Activated T-cell treated with anti-CD3 and anti-CD28 coated beads, Interleukin-2, amount 50 U/mL, for 48 hours (primary cell): ENCODE measurements around the gene NEK5.

Source experiments
- DNase-seq, 2 experiments: peaks; one replicate each; pipeline ENCODE4 v3.0.0-alpha.2; 2020

The NEK5 gene

GRCh38 chr13:52006523-52007245 is 122.2 kb downstream of the NEK5 start:
- no peak for DNase-seq

GRCh38 chr13:52005841-52006522 is 122.9 kb downstream of the NEK5 start:
- DNase-seq = no peak

DNA sequence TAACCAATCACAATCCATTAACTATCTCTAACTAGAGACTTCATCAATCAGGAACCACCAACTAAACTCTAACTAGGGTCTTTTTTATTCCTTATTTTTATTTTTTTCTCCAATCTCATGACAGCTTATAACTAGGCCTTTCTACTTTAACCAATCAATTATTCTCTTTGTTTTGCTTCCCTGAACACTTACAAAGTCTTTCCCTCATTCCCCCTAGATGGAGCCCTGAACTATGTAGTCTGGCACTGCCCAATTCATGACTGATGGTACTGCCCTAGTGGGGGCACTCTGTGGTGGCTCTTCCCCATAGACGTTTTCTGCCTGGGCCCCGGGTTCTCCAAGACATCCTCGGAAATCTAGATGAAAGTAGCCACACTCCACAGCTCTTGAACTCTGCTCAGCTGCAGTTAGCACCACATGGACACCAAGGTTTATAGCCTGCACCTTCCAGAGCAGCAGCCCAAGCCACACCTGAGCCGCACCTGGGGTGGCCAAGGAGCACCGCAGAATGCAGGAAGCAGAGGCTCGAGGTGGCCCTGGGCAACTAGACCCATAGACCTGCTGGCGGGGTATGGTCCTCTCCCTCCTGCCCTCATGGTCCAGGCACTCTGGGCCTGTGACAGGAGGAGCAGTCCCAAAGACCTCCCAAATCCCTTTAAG is 124.2 kb downstream of the NEK5 start:
- DNase-seq = no peak

- DNase-seq = no peak
Observed at GRCh38 chr13:52003541-52003940, 125.3 kb downstream of the NEK5 start.

DNA sequence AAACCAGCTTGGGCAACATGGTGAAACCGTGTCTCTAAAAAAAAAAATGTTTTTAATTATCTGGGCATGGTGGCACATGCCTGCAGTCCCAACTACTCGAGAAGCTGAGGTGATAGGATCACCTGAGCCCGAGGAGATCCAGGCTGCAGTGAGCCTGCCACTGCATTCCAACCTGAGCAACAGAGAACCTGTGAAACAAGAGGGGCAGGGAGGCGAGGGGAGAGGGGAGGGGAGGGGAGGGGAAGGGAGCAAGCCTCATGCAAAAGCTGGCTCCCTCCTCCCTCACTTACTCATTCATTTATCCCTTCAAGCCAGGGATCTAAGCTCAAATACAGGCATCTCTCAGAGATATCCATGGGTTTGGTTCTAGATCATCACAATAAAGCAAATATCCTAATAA is 126.5 kb downstream of the NEK5 start:
- no peak for DNase-seq

DNA sequence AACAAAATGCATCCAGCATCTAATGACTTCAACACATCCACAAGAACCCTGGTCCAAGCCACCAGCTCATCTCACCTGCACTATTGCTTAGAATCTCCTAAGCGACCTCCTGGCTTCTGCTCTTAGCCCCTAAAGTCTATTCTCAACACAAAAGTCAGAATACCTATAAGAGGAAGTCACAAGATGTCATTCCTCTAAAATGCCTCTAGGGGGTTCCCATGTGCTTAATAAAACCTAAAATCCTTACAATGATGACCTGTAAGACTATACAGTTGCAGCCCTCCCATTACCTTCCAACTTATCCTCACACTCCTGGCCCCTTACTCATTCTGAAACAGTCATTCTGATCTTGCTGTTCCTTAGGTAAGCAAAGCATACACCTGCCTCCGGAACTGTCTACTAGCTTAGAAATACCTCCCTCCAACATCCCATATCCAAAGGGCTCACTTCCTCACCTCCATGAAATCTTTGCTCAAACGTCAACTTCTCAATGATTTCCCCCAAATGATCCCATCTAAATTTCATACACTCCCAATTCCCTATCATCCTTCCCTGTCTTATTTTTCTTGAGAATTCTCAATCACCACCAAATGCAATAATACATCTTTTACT is 127.6 kb downstream of the NEK5 start:
- DNase-seq = no peak

GRCh38 chr13:51999921-52000320 is 129.0 kb downstream of the NEK5 start:
- DNase-seq = no peak

DNA sequence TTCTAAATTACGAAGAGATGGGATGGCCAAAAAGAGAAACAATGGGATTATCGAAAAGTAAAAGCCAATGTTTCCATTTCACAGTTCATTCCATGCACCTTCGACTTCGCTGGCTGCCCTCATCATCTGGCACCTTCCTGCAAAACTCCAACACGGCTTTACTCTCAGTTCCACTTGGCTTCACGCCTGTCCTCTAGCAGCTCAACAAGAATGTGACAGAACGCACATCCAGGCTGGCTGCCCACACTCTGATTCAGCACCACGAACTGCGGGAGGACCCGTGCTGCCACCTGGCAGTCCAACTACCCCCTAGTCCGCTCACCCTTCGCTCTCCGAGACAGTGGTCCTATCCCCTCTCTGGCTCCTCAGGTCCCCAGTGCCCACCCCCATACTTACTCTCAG is 129.4 kb downstream of the NEK5 start:
- no peak for DNase-seq

- DNase-seq = no peak
Observed at GRCh38 chr13:51998723-51999509, 130.0 kb downstream of the NEK5 start.

- no peak for DNase-seq
Observed at GRCh38 chr13:51997641-51998330, 131.1 kb downstream of the NEK5 start.

DNA sequence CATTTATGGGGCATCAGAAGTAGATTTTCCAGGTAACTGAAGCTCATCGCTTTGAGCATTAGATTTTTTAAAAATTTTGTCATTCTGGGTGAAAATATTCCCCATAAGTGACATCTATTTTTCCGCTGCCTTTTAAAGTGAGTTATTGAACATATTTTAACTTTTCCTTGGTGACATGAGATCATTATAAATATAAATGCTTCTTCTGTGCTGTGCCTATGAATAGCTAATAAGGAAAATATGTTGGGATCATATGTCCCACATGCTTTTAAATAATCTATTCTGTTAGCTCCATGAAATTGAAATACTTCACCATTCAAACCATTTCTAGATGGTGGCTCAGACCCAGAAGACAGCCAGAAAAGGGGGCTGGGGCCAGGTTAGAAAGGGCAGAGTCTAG is 131.7 kb downstream of the NEK5 start:
- DNase-seq = no peak

DNA sequence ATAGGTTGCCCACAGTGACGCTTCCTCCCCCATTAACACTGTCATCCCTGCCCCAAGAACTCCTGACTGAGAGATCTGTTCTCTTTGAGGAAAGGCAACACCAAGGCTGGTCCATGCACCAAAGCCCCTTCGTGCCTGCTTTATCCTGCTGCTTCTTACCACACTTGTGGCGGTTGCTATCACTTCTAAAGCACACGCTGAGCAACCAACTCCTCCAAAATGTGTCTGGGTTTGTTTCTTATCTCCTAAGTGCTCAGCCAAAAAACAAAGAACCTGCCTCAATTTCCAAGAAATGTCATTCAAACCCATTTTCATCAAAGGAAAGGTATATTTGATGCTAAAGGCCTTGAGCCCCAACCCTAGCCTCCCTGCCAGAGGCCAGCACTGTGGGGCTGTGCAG is 132.2 kb downstream of the NEK5 start:
- no peak for DNase-seq

DNA sequence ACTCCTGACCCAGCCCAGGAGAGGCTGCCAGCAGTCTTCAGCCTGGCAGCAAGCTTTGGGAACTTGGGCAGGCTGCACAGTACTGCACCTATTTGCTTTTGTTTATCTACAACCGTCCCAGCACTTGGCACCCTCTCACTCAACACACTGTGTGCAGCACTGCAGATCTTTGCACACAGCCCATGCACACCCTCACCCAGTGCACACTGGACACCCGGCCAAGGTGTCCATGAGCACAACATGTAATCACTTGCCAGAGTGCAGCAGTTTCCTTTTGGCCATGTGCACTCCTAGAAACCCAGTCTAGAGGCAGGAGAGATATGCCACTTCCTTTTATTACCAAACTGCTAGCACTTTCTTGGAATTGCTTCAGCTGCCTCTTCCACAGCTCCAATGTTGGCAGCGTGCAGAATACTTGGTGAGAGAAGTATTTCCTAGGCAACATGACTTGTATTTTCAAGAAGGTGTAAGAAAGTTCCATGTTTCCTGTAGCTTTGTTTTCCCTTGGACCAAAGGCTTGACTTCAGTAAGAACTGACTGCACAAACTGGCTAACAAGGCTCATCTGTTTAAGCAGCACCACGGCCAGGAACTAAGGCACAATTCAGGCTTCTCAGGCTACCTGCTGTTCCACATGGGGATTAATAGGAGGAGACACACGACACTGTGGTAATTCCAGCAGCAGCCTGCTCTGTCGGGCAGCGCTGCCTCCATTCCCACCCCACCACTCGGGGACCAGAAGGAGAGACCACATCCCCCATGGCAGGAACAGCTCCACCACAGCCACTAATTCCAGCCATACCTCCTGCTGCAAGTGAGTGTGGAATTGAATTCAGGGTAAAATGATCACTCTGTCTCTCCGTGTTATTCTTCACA is 133.0 kb downstream of the NEK5 start:
- DNase-seq = no peak

DNA sequence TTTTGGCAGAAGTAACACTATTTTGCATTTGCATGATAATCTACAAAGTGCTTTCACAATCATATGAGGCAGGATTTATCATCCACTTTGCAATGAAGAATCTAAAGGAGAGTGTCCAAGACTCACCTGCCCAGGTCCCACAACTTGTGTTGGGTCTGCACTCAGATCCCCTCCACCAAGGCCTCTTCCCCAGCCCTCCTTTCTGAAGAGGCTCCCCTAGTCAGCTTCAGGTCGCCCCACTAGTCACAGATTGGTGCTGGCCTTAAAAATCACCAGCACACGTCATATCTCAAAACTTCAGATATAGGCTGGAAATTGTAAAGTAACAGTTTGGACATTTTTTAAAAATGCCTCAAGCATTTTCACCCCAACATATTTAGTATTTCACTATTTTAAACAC is 135.2 kb downstream of the NEK5 start:
- DNase-seq = no peak

DNA sequence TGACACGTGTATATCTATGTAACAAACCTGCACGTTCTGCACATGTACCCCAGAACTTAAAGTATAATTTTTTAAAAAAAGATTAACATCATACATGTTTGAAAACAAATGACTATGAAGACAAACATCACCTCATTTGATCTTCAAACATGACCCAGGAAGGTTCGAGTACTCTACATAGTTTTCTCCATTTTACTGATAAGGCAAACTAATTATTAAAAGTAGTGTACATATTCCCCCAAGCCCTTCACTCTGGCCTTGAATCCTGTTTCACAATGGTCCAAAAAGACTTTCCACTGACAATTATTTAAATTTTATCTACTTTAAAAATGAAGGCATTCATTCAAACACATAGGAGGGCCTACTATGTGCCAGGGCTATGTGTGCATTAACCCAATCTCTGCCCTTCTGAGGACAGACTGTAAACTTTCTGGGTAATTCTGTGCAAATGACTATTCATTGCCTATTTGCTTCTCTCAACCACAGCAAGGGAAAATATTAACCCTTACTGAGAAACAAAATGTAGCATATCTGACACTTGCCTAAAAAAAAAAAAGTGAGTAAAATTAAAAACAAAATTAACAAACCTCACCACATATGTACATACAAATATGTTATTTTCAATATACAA is 139.8 kb downstream of the NEK5 start:
- DNase-seq = no peak
